GM12874 (cell line): ENCODE measurements around the gene RBP7.

Experiments used
- CTCF ChIP-seq: IDR thresholded peaks from 2 replicates; pipeline ENCODE4 v1.5.1; 2011; ENCODE audit warnings: low read depth, mild to moderate bottlenecking, control low read depth, low read length, moderate library complexity; ENCODE audit not compliant: insufficient read depth

Gene RBP7

DNA sequence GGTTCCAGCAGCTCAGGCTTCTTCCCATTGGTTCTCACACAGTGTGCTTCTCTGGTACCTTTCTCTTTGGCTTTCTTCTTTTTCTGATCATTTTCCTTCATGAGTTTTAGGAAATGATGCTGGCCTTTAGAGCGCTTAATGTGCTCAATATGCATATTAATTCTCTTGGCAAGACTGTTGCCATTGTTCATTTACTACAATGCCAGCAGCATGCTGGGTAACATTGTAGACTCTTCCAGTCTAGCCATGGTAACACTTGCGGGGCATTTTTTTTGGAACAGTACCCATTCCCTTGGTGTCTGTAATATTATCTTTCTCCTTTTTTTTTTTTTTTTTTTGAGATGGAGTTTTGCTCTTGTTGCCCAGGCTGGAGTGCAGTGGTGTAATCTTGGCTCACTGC lies 57.4 kb downstream of the RBP7 start:
- no peak for TF ChIP-seq CTCF

GRCh38 chr1:10056599-10056987 lies 59.6 kb downstream of the RBP7 start:
- no peak for TF ChIP-seq CTCF

GRCh38 chr1:10057343-10057742 lies 60.3 kb downstream of the RBP7 start:
- no peak for TF ChIP-seq CTCF

- TF ChIP-seq CTCF: no peak
Observed at GRCh38 chr1:10057796-10058195, 60.8 kb downstream of the RBP7 start.

DNA sequence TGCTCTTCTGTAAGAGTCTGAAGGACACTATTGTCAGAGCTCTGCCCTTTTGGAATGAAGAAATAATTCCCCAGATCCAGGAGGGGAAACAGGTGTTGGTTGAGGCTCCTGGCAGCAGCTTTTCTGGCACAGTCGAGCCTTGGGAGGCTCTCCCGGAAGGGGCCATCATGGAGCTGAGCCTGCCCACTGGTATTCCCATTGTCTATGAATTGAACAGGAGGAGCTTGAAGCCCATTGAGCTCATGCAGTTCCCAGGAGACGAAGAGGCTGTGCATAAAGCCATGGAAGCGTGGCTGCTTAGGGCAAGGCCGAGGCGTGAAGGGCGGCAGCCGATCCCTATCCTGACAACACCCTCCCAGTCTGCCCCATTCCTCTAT lies 62.3 kb downstream of the RBP7 start:
- no peak for TF ChIP-seq CTCF

DNA sequence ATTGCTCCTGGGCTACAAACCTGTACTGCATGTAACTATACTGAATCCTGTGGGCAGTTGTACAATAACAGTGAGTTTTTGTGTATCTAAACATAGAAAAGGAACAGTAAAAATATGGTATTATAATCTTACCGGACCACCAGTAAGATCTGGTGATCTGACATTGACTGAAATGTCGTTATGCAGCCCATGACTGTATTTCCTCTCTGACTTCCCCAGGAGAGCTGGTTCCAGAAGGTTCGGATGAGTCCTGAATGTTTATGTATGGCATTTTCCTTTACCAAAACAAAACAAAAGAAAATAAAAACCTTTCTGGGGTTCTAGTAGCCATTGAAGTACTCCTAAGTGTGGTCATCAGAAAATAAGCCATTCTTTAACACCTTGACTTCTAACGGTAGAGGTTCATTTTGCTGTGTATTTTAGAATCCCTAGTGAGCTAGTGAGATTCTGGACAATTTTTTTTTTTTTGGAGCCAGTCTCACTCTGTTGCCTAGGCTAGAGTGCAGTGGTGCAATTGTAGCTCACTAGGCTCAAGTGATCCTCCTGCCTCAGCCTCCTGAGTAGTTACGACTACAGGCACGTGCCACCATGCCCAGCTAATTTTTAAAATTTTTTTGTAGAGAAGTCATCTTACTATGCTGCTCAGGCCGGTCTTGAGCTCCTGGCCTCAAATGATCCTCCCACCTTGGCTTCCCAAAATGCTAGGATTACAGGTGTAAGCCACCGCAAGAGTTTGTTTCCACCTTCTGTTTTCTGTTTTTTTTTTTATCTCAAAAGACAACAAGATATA lies 63.5 kb downstream of the RBP7 start:
- no peak for TF ChIP-seq CTCF

- TF ChIP-seq CTCF: no peak
Observed at GRCh38 chr1:10061276-10061675, 64.2 kb downstream of the RBP7 start.

DNA sequence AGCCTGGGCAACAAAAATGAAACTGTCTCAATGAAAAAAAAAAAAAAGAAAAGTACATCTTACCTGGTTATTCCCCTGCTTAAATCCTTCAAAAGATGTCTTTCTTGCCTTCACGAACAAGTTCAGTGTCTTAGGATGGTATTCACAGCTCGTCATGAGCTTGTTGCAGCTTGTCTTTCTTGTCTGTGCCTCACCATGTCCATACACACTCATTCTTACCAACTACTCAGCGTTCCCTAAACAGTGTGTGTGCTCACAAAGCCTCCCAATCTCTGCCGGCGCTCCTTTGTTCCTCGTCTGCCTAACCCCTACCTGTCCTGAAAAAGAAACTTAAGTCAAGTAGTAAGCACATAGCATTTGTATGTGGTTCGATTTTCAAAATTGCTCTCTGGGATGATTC lies 66.8 kb downstream of the RBP7 start:
- TF ChIP-seq CTCF: no peak
